ENCODE measurements around the gene SLC9A7. TPM values are rescaled to one million over a fixed set of nuclear protein-coding genes. Genes with fewer than 3 reads are reported as not detected.
A peak's percentile ranks its signal among the peaks of the same experiment; 100 is the strongest.

The SLC9A7 gene
- total RNA-seq, 1 donor from 2014 or later, result 3.5 TPM

- Histone ChIP-seq H3K79me2 (ENCODE audit: low read depth) (no peaks in the 10 kb centered on the region), H4K20me1 (ENCODE audit: low read depth) (no peaks in the 10 kb centered on the region), H3F3A (ENCODE audit: low read depth) (no peaks in the 10 kb centered on the region), H2AFZ (replicated peaks) (no peak overlapping the region), H3K4me2 (no peak overlapping the region), H3K27me3 (no peaks in the 10 kb centered on the region), H3K4me1 (no peaks in the 10 kb centered on the region), H3K36me3 (no peaks in the 10 kb centered on the region), H3K27ac (no peak overlapping the region), H3K9me3 (ENCODE audit: low read depth) (no peaks in the 10 kb centered on the region), H3K9ac (no peak overlapping the region), H3K4me3 (no peak overlapping the region)
- no peak for TF ChIP-seq EZH2phosphoT487 (IDR thresholded peaks at IDR 0.05)
- TF ChIP-seq CTCF (IDR thresholded peaks at IDR 0.05), result no peak
- TF ChIP-seq EZH2 (IDR thresholded peaks at IDR 0.05), result no peak
- Mint-ChIP-seq H3K27ac (no peak overlapping the region), H3K27me3 (ENCODE audit: insufficient read depth, low read depth) (peaks cover 2% of the 10 kb centered on the region), H3K4me3 (no peak overlapping the region), H3K9me3 (peaks cover 2% of the 10 kb centered on the region), H3K4me1 (no peaks in the 10 kb centered on the region), H3K36me3 (no peaks in the 10 kb centered on the region)
- DNase-seq (ENCODE audit: low spot score), result no peak
Observed at GRCh38 chrX:46554942-46555341, 204.0 kb downstream of the SLC9A7 start.

- H3K9me3 Mint-ChIP-seq, result peaks cover 4% of the 10 kb centered on the region
- Histone ChIP-seq H2AFZ (replicated peaks) (no peak overlapping the region), H3F3A (ENCODE audit: low read depth) (no peaks in the 10 kb centered on the region), H3K79me2 (ENCODE audit: low read depth) (no peaks in the 10 kb centered on the region), H3K4me2 (no peak overlapping the region), H3K4me1 (no peaks in the 10 kb centered on the region), H3K36me3 (no peaks in the 10 kb centered on the region), H3K9ac (no peak overlapping the region), H4K20me1 (ENCODE audit: low read depth) (no peaks in the 10 kb centered on the region), H3K4me3 (no peak overlapping the region), H3K9me3 (ENCODE audit: low read depth) (no peaks in the 10 kb centered on the region), H3K27me3 (no peaks in the 10 kb centered on the region), H3K27ac (no peak overlapping the region)
- no peaks in the 10 kb centered on the region for H3K4me1 Mint-ChIP-seq
- DNase-seq (ENCODE audit: low spot score), result no peak
- TF ChIP-seq EZH2 (IDR thresholded peaks at IDR 0.05) (no peak), CTCF (IDR thresholded peaks at IDR 0.05) (no peak), EZH2phosphoT487 (IDR thresholded peaks at IDR 0.05) (no peak)
- H3K4me3 Mint-ChIP-seq, result no peak overlapping the region
- H3K27ac Mint-ChIP-seq, result no peak overlapping the region
- peaks cover 2% of the 10 kb centered on the region for H3K27me3 Mint-ChIP-seq (ENCODE audit: insufficient read depth, low read depth)
- peaks cover 4% of the 10 kb centered on the region for H3K36me3 Mint-ChIP-seq
Observed at GRCh38 chrX:46553935-46554334, 205.0 kb downstream of the SLC9A7 start.

GRCh38 chrX:46551494-46552128 lies 207.3 kb downstream of the SLC9A7 start:
- Mint-ChIP-seq H3K4me3 (no peak overlapping the region), H3K27me3 (ENCODE audit: insufficient read depth, low read depth) (peaks cover 2% of the 10 kb centered on the region), H3K4me1 (peaks cover 2% of the 10 kb centered on the region), H3K9me3 (peaks cover 5% of the 10 kb centered on the region), H3K27ac (no peak overlapping the region), H3K36me3 (peaks cover 6% of the 10 kb centered on the region)
- no peaks in the 10 kb centered on the region for H3F3A ChIP-seq (ENCODE audit: low read depth)
- no peak overlapping the region for H3K9ac ChIP-seq
- no peaks in the 10 kb centered on the region for H3K36me3 ChIP-seq
- H3K27ac ChIP-seq, result peak overlapping the region; percentile 37
- peaks cover 21% of the 10 kb centered on the region for H3K79me2 ChIP-seq (ENCODE audit: low read depth)
- H3K27me3 ChIP-seq, result no peaks in the 10 kb centered on the region
- peaks cover 3% of the 10 kb centered on the region for H4K20me1 ChIP-seq (ENCODE audit: low read depth)
- H3K4me2 ChIP-seq, result no peak overlapping the region
- TF ChIP-seq EZH2phosphoT487 (IDR thresholded peaks at IDR 0.05) (no peak), CTCF (IDR thresholded peaks at IDR 0.05) (no peak), EZH2 (IDR thresholded peaks at IDR 0.05) (no peak)
- no peak overlapping the region for H2AFZ ChIP-seq (replicated peaks)
- peak; percentile 9 for DNase-seq (ENCODE audit: low spot score)
- no peaks in the 10 kb centered on the region for H3K4me1 ChIP-seq
- H3K9me3 ChIP-seq (ENCODE audit: low read depth), result no peaks in the 10 kb centered on the region
- no peak overlapping the region for H3K4me3 ChIP-seq

All from neural progenitor cell (in vitro differentiated cells).